Measurements from ENCODE around the gene LOXHD1.
A peak's percentile ranks its signal among the peaks of the same experiment; 100 is the strongest.

LOXHD1 gene

GRCh38 chr18:46556590-46557206 lies 100.3 kb downstream of the LOXHD1 start:
- Histone ChIP-seq H3K14ac (ENCODE audit: low read length) (no peak overlapping the region), H3K36me3 (ENCODE audit: control insufficient read depth in 1 of 2, insufficient read depth in 2 of 2, low read length in 2 of 2) (no peaks in the 10 kb centered on the region), H3K4me2 (ENCODE audit: low read length) (no peak overlapping the region), H3K23ac (ENCODE audit: low read length) (no peak overlapping the region), H3K4me3 (ENCODE audit: low read depth, low read length) (no peak overlapping the region), H4K12ac (ENCODE audit: low read depth, low read length) (no peak overlapping the region), H2BK5ac (ENCODE audit: low read depth, low read length, poor library complexity) (no peak overlapping the region), H3K27me3 (ENCODE audit: insufficient read depth, low read length) (no peaks in the 10 kb centered on the region), H3K79me1 (ENCODE audit: low read length) (no peaks in the 10 kb centered on the region), H4K91ac (ENCODE audit: low read depth, low read length) (no peak overlapping the region), H3K4ac (ENCODE audit: low read depth, low read length) (no peak overlapping the region), H3K9ac (ENCODE audit: low read length) (no peak overlapping the region), H3K4me1 (ENCODE audit: control insufficient read depth in 1 of 2, insufficient read depth in 2 of 2, low read length in 2 of 2) (no peaks in the 10 kb centered on the region), H2BK12ac (ENCODE audit: low read length) (no peak overlapping the region), H4K8ac (ENCODE audit: low read depth, low read length) (no peak overlapping the region), H3K18ac (ENCODE audit: low read length) (no peak overlapping the region), H2AFZ (ENCODE audit: insufficient read depth, low read length, poor library complexity) (no peak overlapping the region), H3K79me2 (ENCODE audit: control insufficient read depth, insufficient read depth, low read length, poor library complexity) (no peaks in the 10 kb centered on the region), H2AK5ac (ENCODE audit: low read length) (no peak overlapping the region), H2BK120ac (ENCODE audit: insufficient read depth, low read length, poor library complexity) (no peak overlapping the region), H3K9me3 (ENCODE audit: insufficient read depth, low read depth, low read length) (peaks cover 4% of the 10 kb centered on the region), H3K27ac (ENCODE audit: low read depth, low read length) (no peak overlapping the region)
- no peak for DNase-seq
- WGBS (ENCODE audit: extremely low coverage, insufficient coverage, insufficient read length) = no CpG with 5 or more reads among the region's 10 CpGs

GRCh38 chr18:46555724-46556123 lies 101.3 kb downstream of the LOXHD1 start:
- Histone ChIP-seq H3K14ac (ENCODE audit: low read length) (no peak overlapping the region), H3K4ac (ENCODE audit: low read depth, low read length) (no peak overlapping the region), H3K9ac (ENCODE audit: low read length) (no peak overlapping the region), H3K27ac (ENCODE audit: low read depth, low read length) (no peak overlapping the region), H2BK120ac (ENCODE audit: insufficient read depth, low read length, poor library complexity) (no peak overlapping the region), H3K4me2 (ENCODE audit: low read length) (no peak overlapping the region), H4K91ac (ENCODE audit: low read depth, low read length) (no peak overlapping the region), H2BK5ac (ENCODE audit: low read depth, low read length, poor library complexity) (no peak overlapping the region), H3K27me3 (ENCODE audit: insufficient read depth, low read length) (no peaks in the 10 kb centered on the region), H3K79me2 (ENCODE audit: control insufficient read depth, insufficient read depth, low read length, poor library complexity) (no peaks in the 10 kb centered on the region), H2AK5ac (ENCODE audit: low read length) (no peak overlapping the region), H2BK12ac (ENCODE audit: low read length) (no peak overlapping the region), H4K12ac (ENCODE audit: low read depth, low read length) (no peak overlapping the region), H3K18ac (ENCODE audit: low read length) (no peak overlapping the region), H3K4me3 (ENCODE audit: low read depth, low read length) (no peak overlapping the region), H3K4me1 (ENCODE audit: control insufficient read depth in 1 of 2, insufficient read depth in 2 of 2, low read length in 2 of 2) (no peaks in the 10 kb centered on the region), H3K23ac (ENCODE audit: low read length) (no peak overlapping the region), H2AFZ (ENCODE audit: insufficient read depth, low read length, poor library complexity) (no peak overlapping the region), H3K36me3 (ENCODE audit: control insufficient read depth in 1 of 2, insufficient read depth in 2 of 2, low read length in 2 of 2) (no peaks in the 10 kb centered on the region), H4K8ac (ENCODE audit: low read depth, low read length) (no peak overlapping the region), H3K9me3 (ENCODE audit: insufficient read depth, low read depth, low read length) (peaks cover 4% of the 10 kb centered on the region), H3K79me1 (ENCODE audit: low read length) (no peaks in the 10 kb centered on the region)
- DNase-seq = peak in 1 of 2 donors; percentile 36
- WGBS (ENCODE audit: extremely low coverage, insufficient coverage, insufficient read length) = no CpG with 5 or more reads among the region's 4 CpGs

DNA sequence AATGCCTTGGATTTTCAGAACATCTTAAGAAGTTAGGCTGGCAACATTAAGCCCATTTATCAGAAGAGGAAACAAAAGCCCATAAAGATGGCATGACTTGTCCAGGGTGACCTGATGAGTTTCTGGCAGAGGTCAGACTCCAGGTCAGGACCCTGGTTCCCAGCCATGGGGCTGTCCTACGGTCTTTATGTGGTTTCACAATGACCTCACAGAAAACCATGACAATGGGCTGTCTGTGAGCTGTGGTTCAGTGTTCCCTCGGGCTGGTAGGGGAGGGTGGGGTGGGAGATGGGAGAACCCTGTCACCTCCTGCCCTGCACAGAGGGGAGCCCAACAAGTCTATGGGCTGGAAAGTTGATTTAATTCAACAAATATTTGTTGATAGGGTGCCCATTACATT lies 101.8 kb downstream of the LOXHD1 start:
- no peak overlapping the region for H4K91ac ChIP-seq (ENCODE audit: low read depth, low read length)
- H3K9me3 ChIP-seq (ENCODE audit: insufficient read depth, low read depth, low read length) = peaks cover 4% of the 10 kb centered on the region
- no peak overlapping the region for H2BK12ac ChIP-seq (ENCODE audit: low read length)
- H2AK5ac ChIP-seq (ENCODE audit: low read length) = no peak overlapping the region
- no peak overlapping the region for H3K23ac ChIP-seq (ENCODE audit: low read length)
- H3K4me1 ChIP-seq (ENCODE audit: control insufficient read depth in 1 of 2, insufficient read depth in 2 of 2, low read length in 2 of 2) = no peaks in the 10 kb centered on the region
- H2BK5ac ChIP-seq (ENCODE audit: low read depth, low read length, poor library complexity) = no peak overlapping the region
- no peak overlapping the region for H4K12ac ChIP-seq (ENCODE audit: low read depth, low read length)
- H3K79me1 ChIP-seq (ENCODE audit: low read length) = no peaks in the 10 kb centered on the region
- no peak overlapping the region for H3K4me3 ChIP-seq (ENCODE audit: low read depth, low read length)
- H3K36me3 ChIP-seq (ENCODE audit: control insufficient read depth in 1 of 2, insufficient read depth in 2 of 2, low read length in 2 of 2) = no peaks in the 10 kb centered on the region
- no peak overlapping the region for H3K18ac ChIP-seq (ENCODE audit: low read length)
- H3K9ac ChIP-seq (ENCODE audit: low read length) = no peak overlapping the region
- H3K14ac ChIP-seq (ENCODE audit: low read length) = no peak overlapping the region
- DNase-seq = no peak
- no peak overlapping the region for H3K27ac ChIP-seq (ENCODE audit: low read depth, low read length)
- H2BK120ac ChIP-seq (ENCODE audit: insufficient read depth, low read length, poor library complexity) = no peak overlapping the region
- no peak overlapping the region for H2AFZ ChIP-seq (ENCODE audit: insufficient read depth, low read length, poor library complexity)
- no peaks in the 10 kb centered on the region for H3K79me2 ChIP-seq (ENCODE audit: control insufficient read depth, insufficient read depth, low read length, poor library complexity)
- no CpG with 5 or more reads among the region's 2 CpGs for WGBS (ENCODE audit: extremely low coverage, insufficient coverage, insufficient read length)
- no peak overlapping the region for H3K4ac ChIP-seq (ENCODE audit: low read depth, low read length)
- H3K27me3 ChIP-seq (ENCODE audit: insufficient read depth, low read length) = no peaks in the 10 kb centered on the region
- H3K4me2 ChIP-seq (ENCODE audit: low read length) = no peak overlapping the region
- no peak overlapping the region for H4K8ac ChIP-seq (ENCODE audit: low read depth, low read length)

DNA sequence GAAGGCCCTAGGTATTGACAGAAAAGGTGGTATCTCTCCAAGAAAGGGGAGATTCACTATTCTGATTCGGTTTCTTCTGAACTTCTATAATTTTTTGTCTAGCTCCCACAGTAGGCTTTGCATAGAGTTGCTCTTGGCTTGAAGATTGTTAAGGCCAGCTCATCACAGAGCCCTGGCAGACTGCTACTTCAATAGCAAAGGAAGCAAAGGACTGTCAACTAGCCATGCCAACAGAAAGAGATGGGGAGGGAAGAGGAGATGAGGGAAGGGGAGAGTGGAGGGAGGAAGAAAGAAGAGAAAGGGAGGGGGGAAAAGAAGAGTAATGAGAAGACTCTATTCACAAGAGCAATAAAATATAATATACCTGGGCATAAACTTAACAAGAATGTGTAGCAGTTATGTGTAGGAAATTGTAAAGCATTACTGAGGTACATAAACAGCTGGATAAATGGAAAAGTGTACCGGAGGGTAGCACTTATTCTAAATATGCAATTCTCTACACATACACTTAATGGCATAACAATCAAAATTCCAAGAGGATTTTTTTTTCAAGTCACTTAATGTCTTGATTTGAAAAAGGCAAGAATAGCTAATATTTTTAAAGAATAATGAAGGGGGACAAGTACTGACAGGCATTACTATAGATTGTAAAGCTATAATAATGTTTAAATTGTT lies 102.5 kb downstream of the LOXHD1 start:
- Histone ChIP-seq H3K4ac (ENCODE audit: low read depth, low read length) (no peak overlapping the region), H2BK12ac (ENCODE audit: low read length) (no peak overlapping the region), H2BK120ac (ENCODE audit: insufficient read depth, low read length, poor library complexity) (no peak overlapping the region), H4K12ac (ENCODE audit: low read depth, low read length) (no peak overlapping the region), H4K8ac (ENCODE audit: low read depth, low read length) (no peak overlapping the region), H3K4me2 (ENCODE audit: low read length) (no peak overlapping the region), H3K79me1 (ENCODE audit: low read length) (no peaks in the 10 kb centered on the region), H3K18ac (ENCODE audit: low read length) (no peak overlapping the region), H4K91ac (ENCODE audit: low read depth, low read length) (no peak overlapping the region), H2AK5ac (ENCODE audit: low read length) (no peak overlapping the region), H3K9me3 (ENCODE audit: insufficient read depth, low read depth, low read length) (peaks cover 4% of the 10 kb centered on the region), H3K79me2 (ENCODE audit: control insufficient read depth, insufficient read depth, low read length, poor library complexity) (no peaks in the 10 kb centered on the region), H3K27ac (ENCODE audit: low read depth, low read length) (no peak overlapping the region), H3K14ac (ENCODE audit: low read length) (no peak overlapping the region), H3K9ac (ENCODE audit: low read length) (no peak overlapping the region), H3K23ac (ENCODE audit: low read length) (no peak overlapping the region), H3K4me1 (ENCODE audit: control insufficient read depth in 1 of 2, insufficient read depth in 2 of 2, low read length in 2 of 2) (no peaks in the 10 kb centered on the region), H2AFZ (ENCODE audit: insufficient read depth, low read length, poor library complexity) (no peak overlapping the region), H3K36me3 (ENCODE audit: control insufficient read depth in 1 of 2, insufficient read depth in 2 of 2, low read length in 2 of 2) (no peaks in the 10 kb centered on the region), H3K27me3 (ENCODE audit: insufficient read depth, low read length) (no peaks in the 10 kb centered on the region), H3K4me3 (ENCODE audit: low read depth, low read length) (no peak overlapping the region), H2BK5ac (ENCODE audit: low read depth, low read length, poor library complexity) (no peak overlapping the region)
- WGBS (ENCODE audit: extremely low coverage, insufficient coverage, insufficient read length) = no CpG with 5 or more reads among the region's 2 CpGs
- DNase-seq = no peak

Data from trophoblast cell (in vitro differentiated cells and primary cell).